ENCODE data around the gene FNDC10.

The FNDC10 gene

DNA sequence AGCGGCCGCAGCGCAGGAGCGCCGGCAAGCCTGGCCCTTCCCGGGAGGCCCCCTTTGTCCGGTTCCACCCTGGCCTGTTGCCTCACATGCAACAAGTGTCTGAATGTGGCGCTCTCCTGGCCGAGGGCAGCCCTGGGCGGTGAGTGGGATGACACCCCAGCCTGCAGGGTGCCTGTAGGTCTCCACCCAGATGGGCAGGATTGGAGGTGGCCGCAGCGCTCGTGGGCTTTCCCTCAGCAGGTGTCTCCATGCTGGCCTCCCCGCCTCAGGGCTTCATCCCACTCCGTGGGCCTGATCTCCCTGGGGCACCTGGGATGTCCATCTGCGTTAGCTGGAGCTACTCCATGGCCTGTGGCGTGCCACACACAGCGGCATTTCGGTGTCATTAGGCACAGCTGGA is 16.9 kb upstream of the FNDC10 start:
- Histone ChIP-seq H3K27me3 (ENCODE audit: insufficient read depth, low read length) (no peaks in the 10 kb centered on the region), H3K4me1 (ENCODE audit: insufficient read depth, low read length) (peaks cover 27% of the 10 kb centered on the region), H3K36me3 (ENCODE audit: insufficient read depth, low read length) (peaks cover 8% of the 10 kb centered on the region), H3K9me3 (ENCODE audit: low read length) (no peaks in the 10 kb centered on the region), H3K4me3 (ENCODE audit: low read length) (peak overlapping the region; percentile 91), H2AFZ (ENCODE audit: low read depth, low read length) (no peak overlapping the region)

DNA sequence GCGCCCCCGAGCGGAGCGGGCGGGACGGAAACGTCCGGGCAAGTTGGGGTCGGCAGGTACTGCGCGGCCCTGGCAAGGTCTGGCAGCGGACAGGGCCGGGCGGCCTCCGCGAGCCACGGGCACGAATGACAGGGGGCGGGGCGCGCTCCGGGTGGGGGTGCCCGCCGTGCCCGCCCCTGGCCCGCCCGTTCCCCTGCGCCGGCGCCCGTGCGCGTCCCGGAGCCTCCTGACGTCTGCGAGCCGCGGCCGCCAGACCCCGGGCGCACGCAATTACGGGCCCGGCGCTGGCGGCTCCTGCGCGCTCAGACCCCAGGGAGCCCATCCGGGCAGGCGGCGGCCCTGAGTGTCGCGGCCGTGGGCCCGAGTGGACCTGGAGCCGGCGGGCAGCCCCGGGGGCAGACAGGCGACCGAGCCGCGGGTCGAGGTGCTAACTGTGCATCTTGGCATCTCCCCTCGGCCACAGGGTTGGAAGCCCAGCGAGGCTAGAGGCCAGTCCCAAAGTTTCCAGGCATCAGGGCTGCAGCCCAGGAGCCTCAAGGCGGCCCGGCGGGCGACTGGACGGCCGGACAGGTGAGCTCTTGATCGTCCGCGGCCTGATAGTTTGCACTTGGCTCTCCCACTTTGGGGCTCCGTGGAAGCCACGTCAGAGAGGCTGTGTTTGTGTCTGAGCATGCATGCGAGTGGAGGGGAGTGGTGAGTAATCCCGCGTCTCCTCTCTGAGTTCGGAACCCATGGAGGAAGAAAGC is 16.3 kb upstream of the FNDC10 start:
- Histone ChIP-seq H3K9me3 (ENCODE audit: low read length) (no peaks in the 10 kb centered on the region), H2AFZ (ENCODE audit: low read depth, low read length) (no peak overlapping the region), H3K4me1 (ENCODE audit: insufficient read depth, low read length) (peaks cover 27% of the 10 kb centered on the region), H3K27me3 (ENCODE audit: insufficient read depth, low read length) (no peaks in the 10 kb centered on the region), H3K36me3 (ENCODE audit: insufficient read depth, low read length) (peaks cover 8% of the 10 kb centered on the region), H3K4me3 (ENCODE audit: low read length) (peak overlapping the region; percentile 91)

DNA sequence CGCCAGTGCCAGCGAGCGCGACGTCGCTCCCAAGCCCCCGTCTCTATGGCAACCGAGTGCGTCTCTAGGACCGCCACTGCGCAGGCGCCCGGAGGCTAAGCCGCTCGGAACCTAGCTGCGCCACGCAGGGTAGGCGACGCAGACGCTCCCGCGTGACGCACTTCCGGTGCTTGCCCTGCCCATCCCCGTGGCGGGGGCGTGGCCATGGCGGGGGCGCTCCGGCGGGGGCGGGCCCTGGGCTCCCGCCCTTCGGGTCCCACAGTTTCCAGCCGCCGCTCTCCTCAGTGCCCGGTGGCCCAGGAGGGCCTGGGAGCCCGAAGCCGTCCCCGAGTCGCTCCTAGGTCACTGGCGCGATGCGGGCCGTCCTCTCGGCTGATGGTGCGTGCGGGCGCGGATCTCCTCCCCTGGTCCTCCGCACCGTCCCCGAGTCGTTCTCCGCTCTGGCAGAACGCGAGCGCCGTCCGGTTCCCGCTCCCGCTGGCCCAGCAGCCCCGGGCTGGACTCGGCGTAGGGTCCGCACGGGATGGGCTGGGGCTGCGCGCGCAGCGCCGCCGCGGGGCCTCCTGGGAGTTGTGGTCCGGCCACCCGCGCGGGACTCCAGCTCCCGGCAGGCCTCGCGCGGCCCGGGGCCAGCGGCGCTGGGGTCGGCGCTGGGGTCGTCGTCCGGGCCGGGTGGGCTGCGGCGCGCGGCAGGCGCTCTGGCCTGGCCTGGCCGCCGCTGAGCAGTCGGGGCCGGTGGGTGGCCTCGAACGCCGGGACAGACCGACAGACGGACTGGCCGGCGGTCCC is 15.5 kb upstream of the FNDC10 start, which contains the start of gene MIB2:
MIB2 (plus strand) TSS at position 245 of the 789 bp plus-strand sequence. CDS start 7,953 bp downstream, outside the sequence.
- Histone ChIP-seq H3K4me1 (ENCODE audit: insufficient read depth, low read length) (peaks cover 27% of the 10 kb centered on the region), H3K9me3 (ENCODE audit: low read length) (no peaks in the 10 kb centered on the region), H3K27me3 (ENCODE audit: insufficient read depth, low read length) (no peaks in the 10 kb centered on the region), H2AFZ (ENCODE audit: low read depth, low read length) (peak within 1 kb of the TSS; percentile 80), H3K4me3 (ENCODE audit: low read length) (peak within 1 kb of the TSS; percentile 91), H3K36me3 (ENCODE audit: insufficient read depth, low read length) (peaks cover 8% of the 10 kb centered on the region)

DNA sequence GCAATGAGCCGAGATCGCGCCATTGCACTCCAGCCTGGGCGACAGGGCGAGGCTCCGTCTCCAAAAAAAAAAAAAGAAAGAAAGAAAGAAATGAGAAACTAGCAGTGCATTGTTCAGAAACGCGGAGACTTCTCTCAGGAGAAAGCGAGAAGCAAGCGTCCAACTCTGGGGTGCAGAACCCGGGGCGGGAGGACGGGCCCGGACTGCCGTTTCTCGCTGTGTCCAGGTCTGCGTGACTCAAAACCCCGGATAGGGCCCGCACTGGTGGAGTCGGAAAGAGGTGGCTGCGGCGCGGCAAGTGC is 15.0 kb upstream of the FNDC10 start:
- no peaks in the 10 kb centered on the region for H3K9me3 ChIP-seq (ENCODE audit: low read length)
- peak overlapping the region; percentile 91 for H3K4me3 ChIP-seq (ENCODE audit: low read length)
- H3K4me1 ChIP-seq (ENCODE audit: insufficient read depth, low read length): peaks cover 27% of the 10 kb centered on the region
- H3K27me3 ChIP-seq (ENCODE audit: insufficient read depth, low read length): no peaks in the 10 kb centered on the region
- peaks cover 8% of the 10 kb centered on the region for H3K36me3 ChIP-seq (ENCODE audit: insufficient read depth, low read length)
- no peak overlapping the region for H2AFZ ChIP-seq (ENCODE audit: low read depth, low read length)

DNA sequence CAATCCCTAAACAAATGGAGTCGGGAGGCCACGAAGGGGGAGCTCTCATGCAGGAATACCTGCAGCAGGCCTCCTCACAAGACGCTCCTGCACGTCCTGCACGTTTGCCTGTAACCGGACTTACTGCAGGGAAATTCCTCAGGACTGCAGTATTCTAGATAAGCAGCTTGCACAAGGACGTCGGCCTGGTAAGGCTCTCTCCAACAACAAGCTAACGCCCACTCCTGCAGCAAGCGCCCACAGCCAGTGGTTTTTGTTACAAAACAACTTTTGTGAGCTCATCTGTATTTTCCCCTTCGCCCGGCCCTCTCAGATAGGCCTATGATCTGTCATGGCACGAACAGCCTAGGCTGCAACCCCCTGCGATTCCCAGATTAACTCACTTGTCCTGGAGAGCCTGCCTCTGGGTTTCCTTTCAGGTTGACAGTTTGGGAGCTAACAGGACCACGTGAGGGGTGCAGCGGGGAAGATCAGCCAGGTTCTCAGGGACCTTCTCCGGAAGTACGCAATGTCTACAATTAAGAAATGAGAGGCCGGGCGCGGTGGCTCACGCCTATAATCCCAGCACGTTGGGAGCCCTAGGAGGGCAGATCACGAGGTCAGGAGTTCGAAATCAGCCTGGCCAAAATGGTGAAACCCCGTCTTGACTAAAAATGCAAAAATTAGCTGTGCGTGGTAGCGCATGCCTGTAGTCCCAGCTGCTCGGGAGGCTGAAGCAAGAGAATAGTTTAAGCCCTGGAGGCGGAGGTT is 14.4 kb upstream of the FNDC10 start:
- Histone ChIP-seq H3K27me3 (ENCODE audit: insufficient read depth, low read length) (no peaks in the 10 kb centered on the region), H3K9me3 (ENCODE audit: low read length) (no peaks in the 10 kb centered on the region)

DNA sequence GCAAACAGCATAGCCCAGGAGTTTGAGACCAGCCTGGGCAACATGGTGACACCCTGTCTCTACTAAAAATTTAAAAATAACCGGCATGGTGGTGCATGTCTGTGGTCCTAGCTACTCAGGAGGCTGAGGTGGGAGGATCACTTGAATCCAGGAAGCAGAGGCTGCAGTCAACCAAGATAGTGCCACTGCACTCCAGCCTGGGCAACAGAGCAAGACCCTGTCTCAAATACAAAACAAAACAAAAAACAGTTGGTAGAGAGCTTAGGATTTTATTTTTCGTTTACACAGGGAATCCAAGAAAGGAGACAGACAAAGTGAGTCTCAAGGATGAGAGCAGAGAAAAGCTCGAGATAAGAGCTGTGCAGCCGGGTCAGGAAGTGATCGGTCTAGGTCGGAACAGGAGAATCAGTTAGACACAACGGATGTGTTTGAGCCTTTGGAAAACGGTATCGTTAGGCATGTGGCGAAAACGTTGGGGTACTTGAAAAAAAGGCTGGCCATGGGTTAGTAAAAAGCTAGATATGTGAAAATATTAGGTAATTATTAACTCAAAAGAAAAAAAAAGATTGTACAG is 13.7 kb upstream of the FNDC10 start:
- Histone ChIP-seq H3K9me3 (ENCODE audit: low read length) (no peaks in the 10 kb centered on the region), H3K36me3 (ENCODE audit: insufficient read depth, low read length) (peaks cover 6% of the 10 kb centered on the region), H3K27me3 (ENCODE audit: insufficient read depth, low read length) (no peaks in the 10 kb centered on the region), H2AFZ (ENCODE audit: low read depth, low read length) (no peak overlapping the region), H3K4me3 (ENCODE audit: low read length) (peak overlapping the region; percentile 91), H3K4me1 (ENCODE audit: insufficient read depth, low read length) (peaks cover 27% of the 10 kb centered on the region)

More for the DNA sequence above, 14.4 kb upstream of the FNDC10 start:
- Histone ChIP-seq H3K4me1 (ENCODE audit: insufficient read depth, low read length) (peaks cover 27% of the 10 kb centered on the region), H2AFZ (ENCODE audit: low read depth, low read length) (no peak overlapping the region), H3K36me3 (ENCODE audit: insufficient read depth, low read length) (peaks cover 8% of the 10 kb centered on the region), H3K4me3 (ENCODE audit: low read length) (peak overlapping the region; percentile 91)

DNA sequence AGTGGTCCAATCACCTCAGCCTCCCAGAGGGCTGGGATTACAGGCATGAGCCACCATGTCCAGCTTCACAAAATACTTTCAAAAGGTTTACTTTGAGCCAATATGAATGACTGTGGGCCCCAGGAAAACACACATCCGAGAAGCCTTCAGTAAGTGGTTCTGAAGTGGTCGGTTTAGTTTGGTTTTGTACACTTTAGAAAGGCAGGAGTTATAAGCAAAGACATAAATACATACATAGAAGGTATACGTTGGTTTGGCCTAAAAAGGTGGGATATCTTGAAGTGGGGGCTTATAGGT is 12.1 kb upstream of the FNDC10 start:
- no peaks in the 10 kb centered on the region for H3K36me3 ChIP-seq (ENCODE audit: insufficient read depth, low read length)
- H3K4me1 ChIP-seq (ENCODE audit: insufficient read depth, low read length): peaks cover 23% of the 10 kb centered on the region
- H2AFZ ChIP-seq (ENCODE audit: low read depth, low read length): no peak overlapping the region
- no peaks in the 10 kb centered on the region for H3K9me3 ChIP-seq (ENCODE audit: low read length)
- H3K27me3 ChIP-seq (ENCODE audit: insufficient read depth, low read length): no peaks in the 10 kb centered on the region
- no peak overlapping the region for H3K4me3 ChIP-seq (ENCODE audit: low read length)

DNA sequence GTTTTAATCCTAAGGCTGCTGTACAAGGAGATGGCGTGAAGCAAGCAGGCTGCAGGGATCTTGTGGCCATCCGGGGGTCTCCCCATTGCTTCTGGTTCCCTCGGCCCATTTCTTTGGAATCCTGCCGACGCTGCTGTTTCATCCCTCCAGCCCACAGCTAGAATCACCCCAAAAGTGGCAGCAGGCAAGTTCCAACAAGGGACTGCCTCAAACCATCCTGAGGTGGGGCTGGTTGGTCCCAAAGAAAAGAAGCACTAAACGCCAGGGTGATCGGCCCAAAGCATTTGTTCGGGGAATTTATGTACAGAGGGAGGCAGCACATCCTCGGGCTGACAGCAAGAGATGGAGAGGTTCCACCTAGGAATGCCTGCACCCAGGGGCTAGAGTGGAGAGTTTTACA is 10.9 kb upstream of the FNDC10 start:
- Histone ChIP-seq H3K4me1 (ENCODE audit: insufficient read depth, low read length) (peaks cover 15% of the 10 kb centered on the region), H3K4me3 (ENCODE audit: low read length) (no peak overlapping the region), H3K27me3 (ENCODE audit: insufficient read depth, low read length) (no peaks in the 10 kb centered on the region), H3K9me3 (ENCODE audit: low read length) (no peaks in the 10 kb centered on the region), H2AFZ (ENCODE audit: low read depth, low read length) (no peak overlapping the region), H3K36me3 (ENCODE audit: insufficient read depth, low read length) (no peaks in the 10 kb centered on the region)

DNA sequence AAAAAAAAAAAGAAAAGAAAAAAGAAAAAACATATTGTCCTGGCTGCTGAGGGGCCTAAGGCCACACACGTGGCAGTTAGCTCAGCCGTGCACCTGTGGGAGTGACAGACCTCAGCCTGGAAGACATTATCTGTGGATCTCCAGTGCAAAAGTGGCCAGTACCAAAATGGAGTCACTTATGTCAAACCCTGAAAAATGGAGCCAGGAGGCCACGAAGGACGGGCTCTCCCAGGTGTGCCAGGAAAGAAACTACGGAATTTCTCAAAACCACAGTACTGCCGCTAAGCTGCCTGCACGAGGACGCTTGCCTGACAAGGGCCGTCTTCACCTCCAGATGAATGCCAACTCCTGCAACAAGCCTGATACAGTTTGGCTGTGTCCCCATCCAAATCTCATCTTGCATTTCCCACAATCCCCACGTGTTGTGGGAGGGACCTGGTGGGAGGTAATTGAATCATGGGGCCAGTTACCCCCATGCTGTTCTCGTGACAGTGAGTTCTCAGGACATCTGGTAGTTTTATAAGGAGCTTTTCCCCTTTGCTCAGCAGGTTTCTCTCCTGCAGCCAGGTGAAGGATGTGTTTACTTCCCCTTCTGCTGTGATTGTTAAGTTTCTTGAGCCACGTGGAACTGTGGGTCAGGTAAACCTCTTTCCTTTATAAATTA is 10.0 kb upstream of the FNDC10 start:
- peaks cover 15% of the 10 kb centered on the region for H3K4me1 ChIP-seq (ENCODE audit: insufficient read depth, low read length)
- H2AFZ ChIP-seq (ENCODE audit: low read depth, low read length): no peak overlapping the region
- H3K36me3 ChIP-seq (ENCODE audit: insufficient read depth, low read length): no peaks in the 10 kb centered on the region
- H3K27me3 ChIP-seq (ENCODE audit: insufficient read depth, low read length): no peaks in the 10 kb centered on the region
- H3K9me3 ChIP-seq (ENCODE audit: low read length): no peaks in the 10 kb centered on the region
- H3K4me3 ChIP-seq (ENCODE audit: low read length): no peak overlapping the region

DNA sequence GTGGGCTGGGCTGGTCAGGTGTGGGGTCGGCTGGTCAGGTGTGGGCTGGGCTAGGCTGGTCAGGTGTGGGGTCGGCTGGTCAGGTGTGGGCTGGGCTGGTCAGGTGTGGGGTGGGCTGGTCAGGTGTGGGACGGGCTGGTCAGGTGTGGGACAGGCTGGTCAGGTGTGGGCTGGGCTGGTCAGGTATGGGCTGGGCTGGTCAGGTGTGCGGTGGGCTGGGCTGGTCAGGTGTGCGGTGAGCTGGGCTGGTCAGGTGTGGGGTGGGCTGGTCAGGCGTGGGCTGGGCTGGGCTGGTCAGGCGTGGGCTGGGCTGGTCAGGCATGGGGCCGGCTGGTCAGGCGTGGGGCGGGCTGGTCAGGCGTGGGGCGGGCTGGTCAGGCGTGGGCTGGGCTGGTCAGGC is 6.3 kb upstream of the FNDC10 start:
- no peaks in the 10 kb centered on the region for H3K9me3 ChIP-seq (ENCODE audit: low read length)
- H2AFZ ChIP-seq (ENCODE audit: low read depth, low read length): no peak overlapping the region
- H3K4me3 ChIP-seq (ENCODE audit: low read length): no peak overlapping the region
- no peaks in the 10 kb centered on the region for H3K4me1 ChIP-seq (ENCODE audit: insufficient read depth, low read length)
- no peaks in the 10 kb centered on the region for H3K27me3 ChIP-seq (ENCODE audit: insufficient read depth, low read length)
- H3K36me3 ChIP-seq (ENCODE audit: insufficient read depth, low read length): no peaks in the 10 kb centered on the region

DNA sequence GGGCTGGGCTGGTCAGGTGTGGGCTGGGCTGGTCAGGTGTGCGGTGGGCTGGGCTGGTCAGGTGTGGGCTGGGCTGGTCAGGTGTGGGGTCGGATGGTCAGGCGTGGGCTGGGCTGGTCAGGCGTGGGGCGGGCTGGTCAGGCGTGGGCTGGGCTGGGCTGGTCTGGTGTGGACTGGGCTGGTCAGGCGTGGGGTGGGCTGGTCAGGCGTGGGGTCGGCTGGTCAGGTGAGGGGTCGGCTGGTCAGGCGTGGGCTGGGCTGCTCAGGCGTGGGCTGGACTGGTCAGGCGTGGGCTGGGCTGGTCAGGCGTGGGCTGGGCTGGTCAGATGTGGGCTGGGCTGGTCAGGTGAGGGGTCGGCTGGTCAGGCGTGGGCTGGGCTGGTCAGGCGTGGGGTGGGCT is 5.8 kb upstream of the FNDC10 start:
- no peak overlapping the region for H2AFZ ChIP-seq (ENCODE audit: low read depth, low read length)
- H3K4me3 ChIP-seq (ENCODE audit: low read length): no peak overlapping the region
- no peaks in the 10 kb centered on the region for H3K36me3 ChIP-seq (ENCODE audit: insufficient read depth, low read length)
- no peaks in the 10 kb centered on the region for H3K9me3 ChIP-seq (ENCODE audit: low read length)
- H3K27me3 ChIP-seq (ENCODE audit: insufficient read depth, low read length): no peaks in the 10 kb centered on the region
- H3K4me1 ChIP-seq (ENCODE audit: insufficient read depth, low read length): no peaks in the 10 kb centered on the region

DNA sequence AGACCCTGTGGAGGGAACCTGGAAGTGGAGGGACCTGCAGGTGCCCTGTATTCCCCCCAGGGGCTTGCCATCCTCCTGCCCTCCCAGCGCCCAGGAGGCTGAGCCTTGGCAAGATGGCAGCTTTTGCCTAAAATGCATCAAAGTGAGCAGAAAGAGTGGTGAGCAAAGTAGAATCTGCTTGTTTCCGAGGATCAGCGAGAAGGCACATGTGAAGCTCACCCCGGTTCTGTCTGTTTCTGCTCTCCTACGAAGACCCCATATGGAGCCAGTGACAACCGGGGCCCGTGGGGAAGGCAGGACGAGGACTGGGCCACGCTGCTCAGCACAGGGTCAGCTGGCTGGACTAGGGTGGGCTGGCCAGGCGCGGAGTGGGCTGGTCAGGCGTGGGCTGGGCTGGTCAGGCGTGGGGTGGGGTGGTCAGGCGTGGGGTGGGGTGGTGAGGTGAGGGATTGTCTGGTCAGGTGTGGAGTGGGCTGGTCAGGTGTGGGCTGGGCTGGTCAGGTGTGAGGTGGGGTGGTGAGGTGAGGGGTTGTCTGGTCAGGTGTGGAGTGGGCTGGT is 5.2 kb upstream of the FNDC10 start:
- H2AFZ ChIP-seq (ENCODE audit: low read depth, low read length): no peak overlapping the region
- no peaks in the 10 kb centered on the region for H3K9me3 ChIP-seq (ENCODE audit: low read length)
- no peaks in the 10 kb centered on the region for H3K27me3 ChIP-seq (ENCODE audit: insufficient read depth, low read length)
- no peak overlapping the region for H3K4me3 ChIP-seq (ENCODE audit: low read length)
- H3K4me1 ChIP-seq (ENCODE audit: insufficient read depth, low read length): peaks cover 5% of the 10 kb centered on the region
- H3K36me3 ChIP-seq (ENCODE audit: insufficient read depth, low read length): no peaks in the 10 kb centered on the region
